NCI-H1930 (cell line): Measurements from ENCODE around the gene EXOSC7.
"Not testable (repeated sequence)": the region's sequence is repeated elsewhere in the genome, so short reads cannot be mapped to it uniquely, and the experiment has no call there.

Source experiments
- DNase-seq, 2 experiments: peaks; one replicate each; lab custom pipeline; 2025; lab: John Stamatoyannopoulos, UW

Gene EXOSC7

GRCh38 chr3:45024542-45025255, 48.7 kb downstream of the EXOSC7 start:
- no peak for DNase-seq

- DNase-seq = no peak
Measured at GRCh38 chr3:45026038-45026437, 50.0 kb downstream of the EXOSC7 start, which contains the start of gene CLEC3B. TSS of gene CLEC3B (plus strand) at chr3:45026303. CDS start at chr3:45026363, 60 bp downstream.

- DNase-seq = no peak
Measured at GRCh38 chr3:45026957-45027356, 50.9 kb downstream of the EXOSC7 start.

GRCh38 chr3:45027441-45027840, 51.4 kb downstream of the EXOSC7 start:
- no peak for DNase-seq

GRCh38 chr3:45029216-45029615, 53.2 kb downstream of the EXOSC7 start:
- no peak for DNase-seq

- DNase-seq = no peak
Measured at GRCh38 chr3:45029661-45030060, 53.6 kb downstream of the EXOSC7 start.

- DNase-seq = no peak
Measured at GRCh38 chr3:45031531-45031930, 55.5 kb downstream of the EXOSC7 start.

- no peak for DNase-seq
Measured at GRCh38 chr3:45032113-45032512, 56.1 kb downstream of the EXOSC7 start.

- no peak for DNase-seq
Measured at GRCh38 chr3:45033791-45034190, 57.7 kb downstream of the EXOSC7 start.

- no peak for DNase-seq
Measured at GRCh38 chr3:45034612-45035252, 58.7 kb downstream of the EXOSC7 start.

- DNase-seq = no peak
Measured at GRCh38 chr3:45035441-45036301, 59.6 kb downstream of the EXOSC7 start.

- peak; percentile 52 to 79 for DNase-seq
Measured at GRCh38 chr3:45037720-45038455, 61.8 kb downstream of the EXOSC7 start.

- DNase-seq = no peak
Measured at GRCh38 chr3:45041666-45042065, 65.6 kb downstream of the EXOSC7 start.

- DNase-seq = no peak
Measured at GRCh38 chr3:45042162-45042561, 66.1 kb downstream of the EXOSC7 start.

GRCh38 chr3:45043728-45044299, 67.8 kb downstream of the EXOSC7 start:
- no peak for DNase-seq

- DNase-seq = no peak
Measured at GRCh38 chr3:45048244-45048643, 72.2 kb downstream of the EXOSC7 start.

GRCh38 chr3:45049807-45050206, 73.8 kb downstream of the EXOSC7 start:
- no peak for DNase-seq

GRCh38 chr3:45051685-45052084, 75.6 kb downstream of the EXOSC7 start:
- DNase-seq = no peak

GRCh38 chr3:45053805-45054195, 77.8 kb downstream of the EXOSC7 start:
- not testable (repeated sequence) for DNase-seq

GRCh38 chr3:45054196-45054857, 78.3 kb downstream of the EXOSC7 start:
- DNase-seq = no peak

GRCh38 chr3:45055032-45055410, 79.0 kb downstream of the EXOSC7 start:
- no peak for DNase-seq
